HG03095 (cell line): ENCODE measurements around the gene CLIP4.

Experiments used
- ATAC-seq: cut with Tn5 transposase; IDR thresholded peaks from one replicate; pipeline ENCODE4 v1.9.1; 2021; ENCODE audit warnings: moderate library complexity; ENCODE audit not compliant: unreplicated experiment

The CLIP4 gene

DNA sequence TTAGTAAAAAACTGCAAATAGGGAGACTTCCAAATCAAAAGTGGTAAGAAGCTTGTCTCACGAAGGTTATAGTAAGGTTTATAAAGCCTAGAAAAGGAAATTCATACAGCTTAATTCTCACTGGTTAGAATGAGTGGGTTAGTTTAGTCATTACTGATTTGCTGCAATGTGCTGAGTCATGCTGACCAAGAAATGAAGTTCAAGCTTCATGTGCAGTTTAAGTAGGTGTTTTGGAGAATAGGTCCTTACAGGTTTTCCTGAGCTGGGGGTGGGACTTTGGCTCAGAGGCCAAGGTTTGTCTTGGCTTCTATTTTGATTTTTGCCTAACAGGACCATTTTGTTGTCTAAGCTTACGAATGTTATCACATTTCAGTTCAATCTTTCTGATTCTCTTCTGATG is 15.1 kb downstream of the CLIP4 start:
- no peak for ATAC-seq

DNA sequence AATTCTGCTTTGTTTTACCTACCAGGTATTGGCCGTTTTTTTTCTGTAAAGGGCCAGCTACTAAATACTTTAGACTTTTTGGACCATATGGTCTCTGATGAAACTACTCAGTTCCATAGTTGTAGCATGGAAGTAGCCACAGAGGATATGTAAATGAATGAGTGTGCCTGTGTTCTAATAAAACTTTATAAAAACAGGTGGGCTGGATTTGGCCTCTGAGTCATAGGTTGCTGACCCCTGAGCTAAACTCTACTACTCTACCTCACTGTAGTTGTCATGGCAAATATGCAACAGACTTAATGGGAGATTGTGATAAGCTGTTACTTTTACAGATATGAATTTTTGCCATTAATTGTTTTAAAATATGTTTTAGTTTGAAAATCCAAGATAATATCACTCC is 19.7 kb downstream of the CLIP4 start:
- no peak for ATAC-seq

DNA sequence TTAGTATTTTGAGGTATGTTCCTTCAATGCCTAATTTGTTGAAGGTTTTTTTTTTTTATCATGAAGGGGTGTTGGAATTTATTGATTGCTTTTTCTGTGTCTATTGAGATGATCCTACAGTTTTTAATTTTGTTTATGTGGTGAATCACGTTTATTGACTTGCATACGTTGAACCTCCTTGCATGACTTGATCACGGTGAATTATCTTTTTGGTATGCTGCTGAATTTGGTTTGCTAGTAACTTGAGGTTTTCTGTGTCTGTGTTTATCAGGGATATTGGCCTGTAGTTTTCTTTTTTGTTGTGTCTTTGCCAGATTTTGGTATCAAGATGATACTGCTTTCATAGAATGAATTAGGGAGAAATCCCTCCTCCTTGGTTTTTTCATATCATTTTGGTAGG is 23.9 kb downstream of the CLIP4 start:
- ATAC-seq = no peak

DNA sequence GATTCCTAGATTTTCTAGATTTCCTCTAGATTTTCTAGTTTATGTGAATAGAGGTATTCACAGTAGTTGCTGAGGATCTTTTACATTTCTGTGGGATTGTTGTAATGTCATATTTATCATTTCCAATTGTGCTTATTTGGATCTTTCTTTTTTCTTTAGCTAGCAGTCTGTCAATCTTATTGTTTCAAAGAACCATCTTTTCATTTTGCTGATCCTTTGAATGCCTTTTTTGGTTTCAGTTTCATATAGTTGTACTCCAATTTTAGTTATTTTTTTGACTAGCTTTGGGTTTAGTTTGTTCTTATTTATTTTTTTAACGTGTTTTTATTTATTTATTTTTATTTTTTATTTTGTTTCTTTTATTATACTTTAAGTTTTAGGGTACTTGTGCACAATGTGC is 24.5 kb downstream of the CLIP4 start:
- no peak for ATAC-seq

DNA sequence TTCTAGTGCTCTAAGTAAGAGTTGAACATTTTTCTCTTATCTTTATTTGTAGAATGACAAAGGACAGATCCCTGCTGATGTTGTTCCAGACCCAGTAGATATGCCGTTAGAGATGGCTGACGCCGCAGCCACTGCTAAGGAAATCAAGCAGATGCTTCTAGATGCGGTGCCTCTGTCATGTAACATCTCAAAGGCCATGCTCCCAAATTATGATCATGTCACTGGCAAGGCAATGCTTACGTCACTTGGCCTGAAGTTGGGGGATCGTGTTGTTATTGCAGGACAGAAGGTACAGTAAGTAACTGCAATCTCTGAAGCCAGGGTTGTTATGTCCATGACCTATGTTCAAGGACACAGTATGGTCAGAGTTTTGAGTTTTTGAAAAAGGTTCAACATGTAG is 28.4 kb downstream of the CLIP4 start:
- ATAC-seq = no peak

DNA sequence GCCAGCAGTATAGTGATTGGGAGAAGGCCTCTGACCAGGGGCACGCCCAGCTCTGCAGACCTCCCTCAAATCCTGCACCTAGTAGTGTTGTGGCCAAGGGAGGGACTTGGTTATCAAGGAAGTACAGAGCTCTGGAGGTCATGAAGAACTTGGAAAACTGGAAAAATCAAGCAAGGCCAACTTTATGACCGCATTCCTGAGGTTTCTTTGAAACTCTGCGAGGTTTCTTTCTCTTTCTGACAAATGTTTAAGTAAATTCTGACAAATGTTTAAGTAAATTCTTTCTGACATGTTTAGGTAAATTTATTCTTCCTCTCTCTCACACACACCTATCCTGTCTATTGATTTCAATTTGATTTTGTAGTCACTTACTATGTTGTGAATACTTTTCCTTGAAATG is 31.0 kb downstream of the CLIP4 start:
- no peak for ATAC-seq

DNA sequence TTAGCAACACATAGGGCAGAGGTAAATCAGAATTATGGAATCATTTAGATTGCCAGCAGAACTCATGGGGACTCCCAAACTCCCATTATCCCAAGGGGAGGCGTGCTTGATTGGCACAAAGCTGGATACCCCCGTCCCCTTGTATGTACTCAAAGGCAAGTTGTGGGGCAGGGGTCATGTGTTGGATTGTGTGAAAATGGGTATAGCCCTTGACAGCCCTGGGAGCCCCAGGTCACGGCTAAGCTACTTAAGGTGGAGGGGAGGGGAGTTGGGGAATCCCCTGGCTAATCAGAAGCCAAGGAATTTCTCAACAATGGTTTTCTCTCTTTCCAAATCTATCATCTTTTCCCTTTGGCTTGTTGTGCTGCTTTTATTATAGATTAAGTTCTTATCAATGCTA is 32.7 kb downstream of the CLIP4 start:
- no peak for ATAC-seq

DNA sequence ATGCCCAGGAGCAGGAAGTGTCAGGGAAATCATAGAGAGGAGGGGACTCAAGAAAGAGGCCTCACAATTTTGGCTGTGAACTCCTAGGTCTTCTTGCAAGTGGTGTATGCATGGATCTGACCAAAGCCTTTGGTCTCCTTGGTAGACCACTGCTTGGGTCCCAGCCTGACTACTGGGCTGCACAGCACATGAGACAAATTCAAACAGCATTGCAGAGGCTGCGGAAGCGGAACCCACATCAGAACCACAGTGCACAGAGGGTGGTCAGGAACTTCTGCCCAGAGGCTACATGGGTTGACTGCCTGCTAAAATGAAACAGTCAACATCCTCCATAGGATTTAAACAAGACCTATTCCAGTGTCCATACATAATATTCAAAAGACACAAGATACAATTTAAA is 39.4 kb downstream of the CLIP4 start:
- ATAC-seq = no peak

DNA sequence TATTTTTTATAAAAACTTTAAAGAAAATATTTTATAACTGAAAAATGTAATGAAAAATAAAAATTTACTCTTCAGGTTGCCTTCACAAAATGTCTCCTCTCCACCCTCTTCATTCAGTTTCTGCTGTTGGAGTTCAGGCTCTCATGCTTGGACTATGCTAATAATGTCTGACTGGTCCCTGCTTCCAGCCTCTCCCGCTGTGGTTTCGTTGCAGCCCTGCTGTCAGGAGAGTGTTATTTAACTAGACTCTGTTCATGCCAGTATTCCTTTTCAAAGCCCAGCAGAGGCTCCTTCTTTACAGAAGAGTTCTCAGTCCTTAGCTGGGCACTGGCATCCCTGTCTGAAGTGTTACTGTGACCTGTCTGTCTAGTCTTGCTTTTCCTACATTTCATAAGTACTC is 40.4 kb downstream of the CLIP4 start:
- no peak for ATAC-seq

DNA sequence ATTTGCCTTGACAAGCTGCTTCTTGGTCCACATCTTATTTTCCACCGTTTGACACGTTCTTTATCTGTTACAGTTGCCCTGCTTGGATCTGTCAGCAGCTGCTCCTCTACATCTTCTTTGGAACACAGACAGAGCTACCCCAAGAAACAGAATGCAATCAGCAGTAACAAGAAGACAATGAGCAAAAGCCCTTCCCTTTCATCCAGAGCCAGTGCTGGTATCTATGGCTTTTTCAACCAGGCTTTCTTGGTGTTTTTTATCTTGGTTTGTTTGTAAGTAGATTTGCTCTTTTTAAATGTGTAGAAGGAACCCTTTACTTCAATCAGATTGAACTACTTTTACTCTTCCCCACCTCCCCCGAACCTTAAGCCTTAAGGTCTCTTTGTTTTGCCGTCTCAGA is 41.9 kb downstream of the CLIP4 start:
- ATAC-seq = no peak

DNA sequence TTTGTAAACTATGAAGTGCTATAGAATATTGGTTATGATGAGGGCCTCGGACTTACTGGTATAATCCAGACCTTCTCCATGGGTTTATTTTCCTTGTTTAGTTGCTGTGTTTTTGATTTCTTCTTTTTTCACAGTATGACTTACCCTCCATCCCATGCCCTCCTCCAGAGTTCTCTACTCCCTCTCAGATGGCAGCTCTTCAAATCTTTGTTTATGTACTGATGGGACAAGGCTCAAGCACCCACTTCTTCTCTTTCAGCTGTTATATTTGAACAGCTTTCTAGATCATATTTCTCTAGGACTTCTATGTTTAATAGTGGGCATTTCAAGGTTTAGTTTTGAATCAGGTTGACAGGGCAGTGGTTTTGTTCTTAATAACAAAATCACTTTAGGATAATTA is 43.9 kb downstream of the CLIP4 start:
- no peak for ATAC-seq

DNA sequence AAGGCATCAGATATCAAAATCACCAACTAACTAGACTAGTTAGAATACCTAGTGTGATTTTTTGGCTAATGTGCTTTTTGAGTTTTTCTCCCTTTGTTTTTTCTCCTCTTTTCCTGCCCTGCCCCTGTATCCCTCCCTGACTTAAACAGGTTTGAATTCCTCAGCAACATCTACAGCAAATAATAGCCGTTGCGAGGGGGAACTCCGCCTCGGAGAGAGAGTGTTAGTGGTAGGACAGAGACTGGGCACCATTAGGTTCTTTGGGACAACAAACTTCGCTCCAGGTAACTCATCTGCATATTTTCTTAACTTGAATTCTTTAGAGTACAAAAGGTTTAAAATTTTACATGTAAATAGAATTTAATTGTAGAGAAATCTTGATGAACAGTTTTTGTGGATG is 45.0 kb downstream of the CLIP4 start:
- no peak for ATAC-seq

DNA sequence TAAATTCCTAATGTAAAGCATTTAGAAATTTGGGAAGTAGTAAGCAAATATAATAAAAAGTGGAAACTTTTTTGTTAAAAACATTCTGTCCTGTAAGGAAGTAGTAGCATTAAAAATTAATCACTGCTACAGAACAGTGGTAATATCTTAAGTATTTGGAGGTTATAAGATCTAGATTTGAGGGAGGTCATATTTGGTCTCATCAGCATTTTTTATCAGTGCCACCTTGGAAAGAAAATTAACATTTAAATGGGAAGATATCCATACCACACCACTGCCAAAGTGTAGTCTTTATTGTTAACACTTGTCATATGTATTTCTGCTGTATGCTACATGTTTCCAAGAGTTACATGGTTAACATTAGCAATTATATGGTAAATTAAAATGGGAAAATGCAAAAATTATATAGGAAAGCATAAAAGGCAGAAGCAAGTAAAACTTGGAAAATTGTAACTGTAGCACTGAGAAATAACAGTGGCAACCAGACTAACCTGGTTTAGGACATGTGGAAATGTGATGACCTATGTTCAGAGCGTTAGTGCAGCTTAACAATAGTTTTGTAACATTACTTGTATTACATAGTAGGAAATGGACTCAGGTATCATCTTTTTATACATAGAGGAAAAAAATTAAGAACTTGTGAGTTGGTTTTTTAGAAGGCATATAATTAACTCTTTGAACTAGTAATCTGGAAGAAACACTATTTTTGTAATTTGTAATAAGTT is 47.2 kb downstream of the CLIP4 start:
- ATAC-seq = no peak

DNA sequence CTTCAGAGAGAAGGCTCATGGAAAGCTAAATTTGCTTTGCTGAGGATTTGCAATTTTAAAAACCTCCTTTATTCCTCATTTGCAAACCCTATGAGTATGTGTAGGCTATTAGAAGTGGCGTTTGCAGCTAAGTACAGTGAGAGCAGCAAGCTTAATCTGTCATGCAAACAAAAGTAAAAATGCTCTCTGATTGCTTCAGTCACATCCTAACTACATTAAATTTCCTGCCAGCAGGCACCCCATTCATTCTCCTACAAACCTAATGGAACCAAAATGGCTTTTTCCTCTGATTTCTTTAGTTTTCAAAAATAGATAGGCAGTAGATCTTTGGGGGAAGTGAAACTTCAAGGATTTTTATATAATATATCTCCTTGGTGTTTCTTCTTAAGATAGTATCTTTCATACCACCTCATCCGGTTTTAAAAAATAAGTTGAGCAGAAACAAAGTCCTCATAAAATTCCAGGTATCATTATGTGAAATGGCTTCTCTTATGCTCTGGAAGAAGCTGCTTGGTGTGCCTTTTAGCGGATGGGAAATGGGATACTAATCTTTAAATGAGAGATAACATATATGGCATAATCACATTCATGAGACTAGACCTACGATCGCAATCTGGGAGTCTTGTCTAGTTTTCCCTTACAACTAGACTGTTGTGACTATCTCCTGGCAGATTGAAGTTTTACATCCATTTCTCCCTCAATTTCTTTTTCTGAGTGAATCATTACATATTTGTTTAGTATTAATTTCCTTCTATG is 49.1 kb downstream of the CLIP4 start:
- no peak for ATAC-seq

DNA sequence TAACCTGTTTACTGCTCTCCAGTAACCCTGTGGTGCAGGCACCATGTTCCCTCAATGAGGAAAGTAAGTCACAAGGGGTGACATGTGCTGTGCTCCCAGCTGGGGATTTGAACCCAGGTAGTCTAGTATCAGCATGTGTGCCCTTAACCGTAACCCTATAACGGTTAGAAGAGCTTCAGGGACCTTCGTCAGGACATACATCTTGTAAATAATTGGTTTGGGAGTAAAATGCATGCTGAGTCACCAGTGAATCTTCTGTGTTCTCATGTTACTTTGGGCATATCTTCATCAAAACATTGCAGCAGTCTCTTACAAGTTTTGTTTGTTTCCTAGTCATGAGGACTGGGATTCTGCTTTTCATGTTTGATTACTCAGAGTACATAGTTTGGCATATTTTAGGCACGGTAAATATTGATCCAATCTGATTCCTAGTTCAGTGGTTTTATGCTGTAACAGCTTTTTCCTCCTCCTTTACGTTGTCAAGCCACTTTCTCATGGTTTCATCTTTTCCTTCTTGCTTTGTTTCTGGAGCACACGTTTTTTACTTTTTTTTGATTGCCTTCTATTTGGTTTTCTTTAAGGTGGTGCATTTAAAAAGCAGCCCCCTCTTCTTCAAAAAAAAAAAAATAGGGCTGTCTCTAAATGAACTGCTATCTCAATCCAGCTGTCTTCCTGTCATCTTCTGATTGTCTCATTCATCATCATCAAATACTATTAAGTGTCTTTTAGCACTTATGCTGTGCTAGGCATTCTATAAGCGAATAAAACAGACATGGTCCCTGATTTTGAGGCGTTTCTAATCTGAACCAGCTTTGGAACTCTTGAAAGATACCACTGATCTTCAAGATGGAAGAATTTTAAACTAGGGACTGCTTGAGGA is 50.4 kb downstream of the CLIP4 start:
- no peak for ATAC-seq

DNA sequence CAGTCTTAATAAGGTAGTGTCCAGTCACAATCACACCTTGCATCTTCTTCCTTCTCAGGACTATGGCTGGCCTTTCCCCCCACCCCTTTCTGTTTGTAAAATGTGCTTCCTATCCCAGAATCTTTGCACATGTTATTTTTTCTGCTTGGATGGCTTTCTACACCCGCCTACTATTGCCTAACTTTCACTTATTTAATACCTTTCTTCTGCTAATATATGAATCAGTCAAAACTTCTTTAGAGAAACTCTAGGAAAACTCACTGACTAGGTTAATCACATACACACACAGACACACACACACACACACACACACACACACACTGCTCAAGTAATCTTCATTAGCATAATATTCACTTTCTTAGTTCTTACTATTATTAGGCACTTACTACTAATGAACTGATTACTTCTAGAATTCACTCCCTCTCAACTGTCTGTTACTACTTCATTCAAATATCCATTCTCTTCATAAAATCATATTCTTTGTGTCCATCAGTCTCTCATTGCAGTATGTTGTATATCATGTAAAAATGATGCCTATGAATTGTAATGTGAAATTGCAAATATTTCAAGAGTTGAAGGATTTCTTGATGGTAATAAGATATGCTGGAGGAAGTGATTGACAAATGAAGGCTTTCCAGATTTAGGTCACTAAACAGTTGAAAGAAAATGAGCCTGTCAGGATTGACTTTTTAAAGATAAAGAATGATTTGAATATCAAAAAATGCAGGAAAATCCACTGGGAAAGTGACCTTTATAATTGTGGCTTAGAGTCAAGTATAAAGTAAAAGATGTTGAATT is 51.2 kb downstream of the CLIP4 start:
- no peak for ATAC-seq

DNA sequence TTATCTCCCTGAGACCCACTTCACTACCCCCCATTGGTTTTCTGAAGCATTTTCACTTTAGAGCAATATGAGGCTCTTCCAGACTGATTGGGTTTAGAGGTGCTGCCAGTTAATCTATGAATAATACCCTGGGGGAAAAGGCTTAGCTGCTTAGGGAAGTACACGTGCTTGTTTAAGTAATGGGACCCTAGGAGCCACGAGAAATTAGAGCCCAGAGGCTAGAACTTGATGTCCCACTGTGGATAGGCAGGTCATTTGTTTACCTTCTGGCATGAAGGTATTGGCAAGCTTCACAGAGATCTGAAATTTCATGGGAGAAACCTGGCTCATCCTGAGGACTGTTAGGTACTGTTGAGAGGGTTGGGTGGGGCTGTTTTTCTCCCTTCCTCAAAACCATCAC is 59.7 kb downstream of the CLIP4 start:
- ATAC-seq = no peak

DNA sequence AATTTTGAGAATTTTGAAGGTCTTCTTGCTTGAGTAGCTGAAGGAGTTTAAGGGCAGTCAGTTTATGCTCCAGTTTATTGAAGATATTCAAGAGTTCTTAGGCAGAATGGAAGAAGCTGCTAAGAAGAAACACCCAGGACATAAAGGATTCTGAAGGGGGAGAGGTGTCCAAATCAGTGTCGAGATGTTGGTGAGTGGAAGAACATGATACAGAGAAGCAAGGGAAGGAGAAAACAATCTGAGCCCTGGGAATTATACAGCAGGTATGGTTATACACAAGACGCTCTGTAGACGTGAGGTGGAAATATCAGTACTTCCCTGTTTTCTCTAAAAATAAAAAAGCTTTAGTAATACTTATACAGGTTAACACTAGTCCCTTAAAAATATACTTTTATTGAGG is 60.1 kb downstream of the CLIP4 start:
- no peak for ATAC-seq

DNA sequence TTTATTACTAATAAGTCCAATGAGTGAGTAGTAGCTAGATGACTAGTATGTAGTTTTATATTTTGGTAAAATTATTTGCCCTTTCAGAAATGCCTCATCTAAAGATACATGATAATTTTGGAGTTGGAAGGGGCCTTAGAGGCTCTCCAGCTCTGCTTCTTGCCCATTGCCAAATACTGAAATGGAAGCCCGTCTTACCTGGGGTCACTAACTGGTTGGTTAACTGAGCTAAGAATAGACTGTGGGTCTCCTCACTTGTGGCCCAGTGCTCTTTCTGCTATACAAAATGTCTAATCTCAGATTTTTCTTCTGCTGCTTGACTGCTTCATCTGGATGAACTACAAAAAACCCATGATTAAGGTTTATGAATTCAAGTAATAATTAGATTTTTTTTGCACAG is 67.1 kb downstream of the CLIP4 start:
- ATAC-seq = no peak

DNA sequence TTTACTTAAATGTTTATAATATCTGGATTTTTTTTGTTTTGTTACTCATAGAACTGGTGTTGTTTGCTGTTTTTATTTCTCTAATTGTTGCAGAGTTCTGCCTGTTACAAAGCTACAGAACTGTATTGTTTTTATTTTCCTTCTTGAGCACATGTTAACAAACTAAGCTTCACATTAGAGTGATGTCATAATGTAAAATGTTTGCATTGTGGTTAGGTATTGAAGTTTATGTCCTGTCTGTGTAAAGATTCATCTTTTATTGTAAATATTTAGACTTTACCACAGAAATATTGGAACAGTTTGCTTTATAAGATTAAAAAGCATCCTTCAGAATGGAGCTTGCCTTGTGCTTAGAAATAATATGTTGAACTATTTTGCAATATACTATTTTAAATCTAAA is 67.7 kb downstream of the CLIP4 start:
- ATAC-seq = no peak

DNA sequence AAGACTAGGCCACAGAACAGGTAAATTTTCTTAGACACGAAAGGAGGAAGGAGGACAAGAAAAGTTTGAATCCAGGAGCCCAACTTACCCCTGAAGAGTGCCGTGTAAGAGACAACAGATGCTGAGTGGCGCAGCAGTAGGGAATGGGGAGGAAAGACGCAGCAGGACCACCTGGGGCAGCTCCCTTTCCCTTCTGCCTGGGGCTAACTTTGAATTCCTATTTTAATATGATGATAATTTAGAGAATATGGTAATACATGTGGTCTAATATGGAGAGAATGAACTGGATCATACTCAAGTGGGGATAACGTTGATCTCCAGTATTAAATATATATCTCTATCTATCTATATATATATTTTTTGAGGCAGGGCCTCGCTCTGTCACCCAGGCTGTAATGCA is 69.3 kb downstream of the CLIP4 start:
- no peak for ATAC-seq
